OCI-LY7 (cell line): ENCODE data around the gene MLLT3. TPM values are rescaled to one million over a fixed set of nuclear protein-coding genes. Genes with fewer than 3 reads are reported as not detected.
A peak's percentile ranks its signal among the peaks of the same experiment; 100 is the strongest.

ENCODE experiments used
- BruUV-seq: library from RNA; stranded (reverse); fragments of 400-500 nt; replicated peaks from 2 replicates; lab custom pipeline; 2021; lab: Mats Ljungman, UMichigan
- CTCF ChIA-PET: fragments of 300-600 bp; sonication (Branson Sonifier 250); formaldehyde crosslinking; loops from one replicate; lab custom pipeline; 2022; ENCODE audit warnings: antibody characterized with exemption; ENCODE audit not compliant: unreplicated experiment; lab: Charles Lee
- POLR2A ChIA-PET: fragments of 300-600 bp; sonication (Branson Sonifier 250); formaldehyde crosslinking; loops from one replicate; lab custom pipeline; 2022; ENCODE audit warnings: antibody characterized with exemption; lab: Charles Lee
- DNase-seq: peaks from one replicate; pipeline ENCODE4 v3.0.0-alpha.2; 2015; ENCODE audit warnings: low spot score
- H2AFZ ChIP-seq: fragments of 200-600 bp; sonication (generic), shearing (Covaris generic); 2 replicates; pipeline ENCODE4 v1.6.1; 2014; ENCODE audit warnings: mild to moderate bottlenecking, antibody characterized with exemption, low read length, moderate library complexity
- H3K27ac ChIP-seq: fragments of 200-600 bp; sonication (generic); 2 replicates; pipeline ENCODE4 v1.5.1; 2014; ENCODE audit warnings: mixed run types, low read depth, mild to moderate bottlenecking, moderate library complexity, low read length, inconsistent platforms; ENCODE audit not compliant: poor library complexity, severe bottlenecking
- H3K36me3 ChIP-seq: fragments of 200-600 bp; sonication (generic); 2 replicates; pipeline ENCODE4 v1.6.1; 2014; ENCODE audit warnings: mild to moderate bottlenecking, antibody characterized with exemption, low read length, moderate library complexity, mixed read lengths; ENCODE audit not compliant: insufficient read depth
- H3K4me1 ChIP-seq: fragments of 200-600 bp; sonication (generic); 2 replicates; pipeline ENCODE4 v1.5.1; 2014; ENCODE audit warnings: mild to moderate bottlenecking, low read length; ENCODE audit not compliant: insufficient read depth, poor library complexity, severe bottlenecking
- H3K4me2 ChIP-seq: fragments of 200-600 bp; sonication (generic); 2 replicates; pipeline ENCODE4 v1.6.1; 2014; ENCODE audit warnings: mild to moderate bottlenecking, low read length
- H3K4me3 ChIP-seq: fragments of 200-600 bp; sonication (generic); 2 replicates; pipeline ENCODE4 v1.5.1; 2014; ENCODE audit warnings: mild to moderate bottlenecking, low read depth, low read length; ENCODE audit not compliant: poor library complexity, severe bottlenecking
- H3K79me2 ChIP-seq: fragments of 200-600 bp; sonication (generic); 2 replicates; pipeline ENCODE4 v1.6.1; 2016; ENCODE audit warnings: low read depth, mild to moderate bottlenecking, low read length, moderate library complexity, mixed read lengths; ENCODE audit not compliant: insufficient read depth
- H3K9me2 ChIP-seq: fragments of 200-600 bp; sonication (generic); 2 replicates; pipeline ENCODE4 v1.6.1; 2016; ENCODE audit warnings: mild to moderate bottlenecking, low read length, mixed read lengths; ENCODE audit not compliant: insufficient read depth
- H3K9me3 ChIP-seq: fragments of 200-600 bp; sonication (generic); 2 replicates; pipeline ENCODE4 v1.6.1; 2014; ENCODE audit warnings: mild to moderate bottlenecking, mixed run types, low read length, mixed read lengths
- H4K20me1 ChIP-seq: fragments of 200-600 bp; sonication (generic); 2 replicates; pipeline ENCODE4 v1.6.1; 2014; ENCODE audit warnings: mild to moderate bottlenecking, antibody characterized with exemption, low read length, moderate library complexity, mixed read lengths; ENCODE audit not compliant: insufficient read depth
- EZH2phosphoT487 ChIP-seq: fragments of 200-600 bp; sonication (generic); IDR thresholded peaks from 2 replicates; pipeline ENCODE4 v1.6.1; 2018; ENCODE audit warnings: low read depth, borderline replicate concordance, mild to moderate bottlenecking, mixed run types, antibody characterized with exemption, low read length, moderate library complexity, mixed read lengths
- intact Hi-C: fragments of 100-400 bp; cut with micrococcal nuclease; formaldehyde crosslinking; loops from one replicate; pipeline ENCODE4 v1.10.0; 2022; ENCODE audit not compliant: unreplicated experiment
- total RNA-seq, 2 experiments: library from RNA; depleted of rRNA in 1 of 2; stranded (reverse); fragments of >200 nt in 1 of 2; shearing (Covaris generic) in 1 of 2; gene quantifications; 2 replicates each; pipeline ENCODE4 v1.2.3, GENCODE V29; 2014 to 2022
- TF ChIP-seq, protein P1 (sequence below): fragments of 200-600 bp; sonication (generic); conservative IDR thresholded peaks from 2 replicates; pipeline ENCODE4 v1.5.1; 2014; ENCODE audit warnings: mild to moderate bottlenecking, antibody characterized with exemption, low read length, moderate library complexity, mixed read lengths

The MLLT3 gene
- total RNA-seq, 2 experiments from 2014 or later: 7.1 to 9.9 TPM

DNA sequence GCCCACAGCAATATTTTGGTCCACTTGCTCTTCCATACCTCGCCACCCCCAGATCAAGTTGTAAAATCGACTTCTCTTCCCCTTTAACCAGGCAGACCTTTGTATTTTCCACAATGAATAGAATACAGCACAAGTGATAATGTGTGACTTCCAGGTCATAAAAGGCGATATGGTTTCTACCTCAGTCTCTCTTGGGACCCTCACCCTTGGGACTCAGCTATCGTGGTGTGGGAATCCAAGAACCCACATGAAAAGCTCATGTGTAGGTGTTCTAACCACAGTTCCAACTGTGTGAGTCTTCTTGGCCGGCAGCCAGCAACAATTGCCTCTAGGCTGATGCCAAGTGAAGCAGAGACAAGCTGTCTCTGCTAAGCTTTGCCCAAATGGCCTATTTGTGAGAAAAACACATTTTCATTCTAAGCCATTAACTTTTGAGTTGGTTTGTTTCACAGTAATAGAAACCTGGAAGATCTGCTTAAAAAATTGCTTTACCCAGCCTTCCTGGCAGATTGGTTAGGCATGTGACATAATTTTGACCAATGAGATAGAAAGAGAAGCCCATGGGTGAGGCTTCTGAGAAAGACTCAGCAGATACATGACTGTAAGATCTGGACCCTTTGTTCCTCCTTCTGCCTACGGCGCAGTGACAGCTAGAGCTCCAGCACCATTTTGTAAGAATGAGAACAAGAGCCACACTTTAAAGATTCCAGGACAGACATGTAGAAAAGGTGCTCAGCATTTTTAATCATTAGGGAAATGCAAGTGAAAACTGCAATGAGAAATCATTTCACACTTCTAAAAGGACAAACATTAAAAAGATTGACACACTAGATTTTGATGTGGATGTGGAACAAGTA is 18.3 kb upstream of the MLLT3 start:
- no peaks in the 10 kb centered on the region for H4K20me1 ChIP-seq
- H3K4me2 ChIP-seq: peak overlapping the region; percentile 26
- intact Hi-C loops: no loop called here
- H3K9me3 ChIP-seq: no peaks in the 10 kb centered on the region
- H3K4me1 ChIP-seq: peaks cover 13% of the 10 kb centered on the region
- no peak overlapping the region for H3K27ac ChIP-seq
- H3K79me2 ChIP-seq: no peaks in the 10 kb centered on the region
- 0 out of 2 replicates have a peak overlapping the region, but pooled peaks have one; percentile 13 for H2AFZ ChIP-seq
- no peak overlapping the region for H3K4me3 ChIP-seq
- DNase-seq: peak; percentile 74
- ChIA-PET POLR2A (interaction anchor here (1.0 to 1.7 kb wide), 3 partner anchors 8 to 170 kb away, joined by 3 to 5 read pairs (median 3); partner anchors contain the start of gene MLLT3), CTCF (no interaction called here)
- no peaks in the 10 kb centered on the region for H3K36me3 ChIP-seq
- TF ChIP-seq, protein P1, sequence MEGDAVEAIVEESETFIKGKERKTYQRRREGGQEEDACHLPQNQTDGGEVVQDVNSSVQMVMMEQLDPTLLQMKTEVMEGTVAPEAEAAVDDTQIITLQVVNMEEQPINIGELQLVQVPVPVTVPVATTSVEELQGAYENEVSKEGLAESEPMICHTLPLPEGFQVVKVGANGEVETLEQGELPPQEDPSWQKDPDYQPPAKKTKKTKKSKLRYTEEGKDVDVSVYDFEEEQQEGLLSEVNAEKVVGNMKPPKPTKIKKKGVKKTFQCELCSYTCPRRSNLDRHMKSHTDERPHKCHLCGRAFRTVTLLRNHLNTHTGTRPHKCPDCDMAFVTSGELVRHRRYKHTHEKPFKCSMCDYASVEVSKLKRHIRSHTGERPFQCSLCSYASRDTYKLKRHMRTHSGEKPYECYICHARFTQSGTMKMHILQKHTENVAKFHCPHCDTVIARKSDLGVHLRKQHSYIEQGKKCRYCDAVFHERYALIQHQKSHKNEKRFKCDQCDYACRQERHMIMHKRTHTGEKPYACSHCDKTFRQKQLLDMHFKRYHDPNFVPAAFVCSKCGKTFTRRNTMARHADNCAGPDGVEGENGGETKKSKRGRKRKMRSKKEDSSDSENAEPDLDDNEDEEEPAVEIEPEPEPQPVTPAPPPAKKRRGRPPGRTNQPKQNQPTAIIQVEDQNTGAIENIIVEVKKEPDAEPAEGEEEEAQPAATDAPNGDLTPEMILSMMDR: no peak
- no peak for TF ChIP-seq EZH2phosphoT487
- no TSS peak for BruUV-seq
- no peaks in the 10 kb centered on the region for H3K9me2 ChIP-seq

DNA sequence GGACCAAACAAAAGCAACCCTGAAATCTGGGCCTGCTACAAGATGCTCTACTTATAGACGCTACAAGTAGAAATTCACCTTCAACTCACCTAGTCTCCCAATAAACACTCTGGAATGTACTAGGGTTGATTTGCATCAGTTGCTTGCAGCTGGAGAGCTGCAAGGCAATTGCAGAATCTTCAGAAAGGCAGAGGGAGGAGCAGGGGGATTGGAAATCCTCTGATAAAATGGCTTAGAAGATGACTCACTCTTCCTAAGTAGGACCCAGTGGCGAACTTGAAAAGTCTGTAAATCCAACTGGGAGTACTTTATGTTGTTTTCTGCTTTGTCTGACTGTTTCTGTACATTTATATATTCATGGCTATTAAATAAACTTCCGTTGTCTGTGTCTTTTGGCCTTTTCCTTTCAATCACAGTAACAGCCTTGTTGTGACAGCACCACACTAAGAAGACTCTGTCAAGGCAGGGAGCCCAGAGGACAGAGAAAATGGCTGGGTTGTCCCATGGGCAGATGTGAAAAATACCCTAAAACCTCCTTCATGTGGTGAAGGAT is 14.7 kb upstream of the MLLT3 start:
- Histone ChIP-seq H3K4me3 (no peak overlapping the region), H3K27ac (no peak overlapping the region), H2AFZ (no peak overlapping the region), H3K9me3 (no peaks in the 10 kb centered on the region), H3K36me3 (no peaks in the 10 kb centered on the region), H3K4me2 (no peak overlapping the region), H4K20me1 (no peaks in the 10 kb centered on the region), H3K9me2 (no peaks in the 10 kb centered on the region), H3K4me1 (peaks cover 13% of the 10 kb centered on the region), H3K79me2 (no peaks in the 10 kb centered on the region)
- ChIA-PET POLR2A (interaction anchor here (0.7 to 1.7 kb wide), 2 partner anchors 12 to 82 kb away, joined by 3 to 6 read pairs; no protein-coding TSS in a partner anchor), CTCF (no interaction called here)
- no TSS peak for BruUV-seq
- intact Hi-C loops: no loop called here
- no peak for DNase-seq
- TF ChIP-seq, protein P1: no peak

DNA sequence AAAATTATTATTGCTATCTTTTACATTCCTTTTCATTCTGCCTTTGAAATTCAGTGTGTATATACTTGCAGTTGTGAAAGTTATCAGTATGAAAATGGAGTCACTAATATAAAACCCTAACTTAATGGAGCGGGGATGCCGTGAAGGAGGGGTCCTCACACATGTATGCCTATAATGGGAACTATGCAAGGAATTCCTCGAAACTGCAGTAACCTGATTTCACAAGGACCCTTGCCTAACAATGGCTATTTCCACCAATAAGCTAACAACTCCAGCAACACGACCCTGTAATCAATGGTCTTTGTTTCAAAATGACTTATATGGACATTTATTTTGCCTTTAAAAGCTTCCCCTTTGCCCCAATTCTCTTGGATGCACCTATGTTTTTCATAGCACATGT is 12.6 kb upstream of the MLLT3 start:
- intact Hi-C loops: no loop called here
- Histone ChIP-seq H3K36me3 (no peaks in the 10 kb centered on the region), H3K9me3 (no peaks in the 10 kb centered on the region), H4K20me1 (no peaks in the 10 kb centered on the region), H3K4me2 (no peak overlapping the region), H3K9me2 (no peaks in the 10 kb centered on the region), H3K79me2 (no peaks in the 10 kb centered on the region), H3K4me3 (no peak overlapping the region), H3K27ac (no peak overlapping the region), H3K4me1 (peaks cover 3% of the 10 kb centered on the region), H2AFZ (no peak overlapping the region)
- TF ChIP-seq, protein P1: no peak
- no peak for TF ChIP-seq EZH2phosphoT487
- BruUV-seq: no TSS peak
- no peak for DNase-seq
- POLR2A ChIA-PET: no interaction called here
- CTCF ChIA-PET: no interaction called here
